Measurements from ENCODE around the gene ENPP7.

Gene ENPP7

DNA sequence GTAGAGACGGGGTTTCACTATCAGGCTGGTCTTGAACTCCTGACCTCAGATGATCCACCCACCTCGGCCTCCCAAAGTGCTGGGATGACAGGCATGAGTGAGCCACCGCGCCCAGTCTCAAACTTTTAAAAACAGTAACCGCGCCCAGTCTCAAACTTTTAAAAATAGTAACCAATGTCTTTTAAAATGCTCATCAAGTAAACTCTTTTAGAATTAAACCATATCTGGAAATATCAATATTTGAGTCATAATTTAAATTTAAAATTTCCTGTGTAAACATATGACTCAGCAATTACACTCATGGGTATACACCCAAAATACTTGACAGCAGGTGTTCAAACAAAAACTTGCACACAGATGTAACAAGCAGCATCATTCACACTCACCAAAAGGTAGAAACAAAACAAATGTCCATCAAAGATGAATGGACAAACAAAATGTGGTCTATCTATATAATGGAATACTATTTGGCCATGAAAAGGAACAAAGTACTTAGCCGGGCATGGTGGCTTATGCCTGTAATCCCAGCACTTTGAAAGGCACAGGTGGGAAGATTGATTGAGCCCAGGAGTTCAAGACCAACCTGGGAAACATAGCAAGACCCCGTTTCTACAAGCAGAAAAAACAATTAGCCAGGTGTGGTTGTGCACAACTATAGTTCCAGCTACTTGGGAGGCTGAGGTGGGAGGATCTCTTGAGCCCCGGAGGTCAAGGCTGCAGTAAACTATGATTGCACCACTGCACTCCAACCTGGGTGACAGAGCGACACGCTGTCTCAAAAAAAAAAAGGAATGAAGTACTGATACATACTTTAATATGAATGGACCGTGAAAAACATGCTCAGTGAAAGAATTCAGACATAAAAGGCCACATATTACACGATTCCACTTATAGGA, 20.2 kb downstream of the ENPP7 start:
- TF ChIP-seq, protein P1, sequence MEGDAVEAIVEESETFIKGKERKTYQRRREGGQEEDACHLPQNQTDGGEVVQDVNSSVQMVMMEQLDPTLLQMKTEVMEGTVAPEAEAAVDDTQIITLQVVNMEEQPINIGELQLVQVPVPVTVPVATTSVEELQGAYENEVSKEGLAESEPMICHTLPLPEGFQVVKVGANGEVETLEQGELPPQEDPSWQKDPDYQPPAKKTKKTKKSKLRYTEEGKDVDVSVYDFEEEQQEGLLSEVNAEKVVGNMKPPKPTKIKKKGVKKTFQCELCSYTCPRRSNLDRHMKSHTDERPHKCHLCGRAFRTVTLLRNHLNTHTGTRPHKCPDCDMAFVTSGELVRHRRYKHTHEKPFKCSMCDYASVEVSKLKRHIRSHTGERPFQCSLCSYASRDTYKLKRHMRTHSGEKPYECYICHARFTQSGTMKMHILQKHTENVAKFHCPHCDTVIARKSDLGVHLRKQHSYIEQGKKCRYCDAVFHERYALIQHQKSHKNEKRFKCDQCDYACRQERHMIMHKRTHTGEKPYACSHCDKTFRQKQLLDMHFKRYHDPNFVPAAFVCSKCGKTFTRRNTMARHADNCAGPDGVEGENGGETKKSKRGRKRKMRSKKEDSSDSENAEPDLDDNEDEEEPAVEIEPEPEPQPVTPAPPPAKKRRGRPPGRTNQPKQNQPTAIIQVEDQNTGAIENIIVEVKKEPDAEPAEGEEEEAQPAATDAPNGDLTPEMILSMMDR (IDR thresholded peaks at IDR 0.05) = no peak

DNA sequence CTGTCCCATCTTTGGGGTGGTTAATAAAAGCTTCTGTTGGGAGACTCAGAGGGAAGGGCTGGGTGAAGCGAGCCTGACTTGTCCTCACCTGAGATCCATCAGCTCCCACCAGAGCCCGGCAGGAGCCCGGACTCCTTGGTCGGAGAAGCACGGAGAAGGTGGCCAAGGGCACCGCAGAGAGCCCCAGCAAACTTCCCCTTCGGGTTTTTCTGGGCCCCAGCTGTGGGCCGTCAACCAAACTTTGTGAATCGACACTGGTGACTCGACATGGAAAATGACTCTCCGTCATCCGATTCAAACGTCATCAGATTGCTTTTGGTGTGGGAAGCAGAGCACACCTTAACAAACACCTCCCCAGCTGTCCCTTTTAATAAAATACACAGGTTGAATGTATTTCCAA, 21.4 kb downstream of the ENPP7 start:
- TF ChIP-seq, protein P1 (IDR thresholded peaks at IDR 0.05) = no peak

DNA sequence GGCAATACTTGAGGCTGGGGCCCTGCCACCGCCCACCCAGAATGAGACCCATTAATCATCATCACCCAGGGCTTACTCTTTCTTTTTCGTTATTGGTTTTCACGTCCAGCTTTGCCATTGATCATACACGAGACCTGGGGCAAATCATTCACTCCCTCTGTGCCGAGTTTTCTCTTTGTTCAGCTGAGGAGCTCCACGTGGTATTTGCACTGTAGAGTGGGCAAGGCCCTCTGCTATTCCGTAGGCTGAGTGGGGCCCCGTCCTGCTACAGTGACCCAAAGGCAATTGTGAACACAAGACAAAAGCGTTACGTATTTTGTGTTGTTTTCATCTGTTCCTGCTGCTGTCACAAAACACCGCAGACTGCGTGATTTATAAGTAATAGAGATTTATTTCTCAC, 23.6 kb downstream of the ENPP7 start:
- TF ChIP-seq, protein P1 (IDR thresholded peaks at IDR 0.05) = no peak

DNA sequence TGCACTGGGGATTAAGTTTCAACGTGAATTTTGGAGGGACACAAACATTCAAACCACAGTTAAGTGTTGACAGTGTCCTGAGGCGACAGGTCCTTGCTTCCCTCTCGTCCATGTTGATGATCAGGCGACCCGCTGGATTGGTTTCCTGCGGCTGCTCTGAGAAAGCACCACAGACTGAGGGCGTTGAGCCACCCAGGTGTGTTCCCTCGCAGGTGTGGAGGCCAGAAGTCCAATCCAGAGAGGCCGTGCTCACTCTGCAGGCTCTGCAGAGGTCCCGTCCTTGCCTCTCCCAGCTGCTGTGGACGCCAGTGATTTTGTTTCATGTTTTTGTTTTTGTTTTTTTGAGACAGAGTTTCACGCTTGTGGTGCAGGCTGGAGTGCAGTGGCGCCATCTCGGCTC, 24.8 kb downstream of the ENPP7 start:
- TF ChIP-seq, protein P1 (IDR thresholded peaks at IDR 0.05) = no peak

DNA sequence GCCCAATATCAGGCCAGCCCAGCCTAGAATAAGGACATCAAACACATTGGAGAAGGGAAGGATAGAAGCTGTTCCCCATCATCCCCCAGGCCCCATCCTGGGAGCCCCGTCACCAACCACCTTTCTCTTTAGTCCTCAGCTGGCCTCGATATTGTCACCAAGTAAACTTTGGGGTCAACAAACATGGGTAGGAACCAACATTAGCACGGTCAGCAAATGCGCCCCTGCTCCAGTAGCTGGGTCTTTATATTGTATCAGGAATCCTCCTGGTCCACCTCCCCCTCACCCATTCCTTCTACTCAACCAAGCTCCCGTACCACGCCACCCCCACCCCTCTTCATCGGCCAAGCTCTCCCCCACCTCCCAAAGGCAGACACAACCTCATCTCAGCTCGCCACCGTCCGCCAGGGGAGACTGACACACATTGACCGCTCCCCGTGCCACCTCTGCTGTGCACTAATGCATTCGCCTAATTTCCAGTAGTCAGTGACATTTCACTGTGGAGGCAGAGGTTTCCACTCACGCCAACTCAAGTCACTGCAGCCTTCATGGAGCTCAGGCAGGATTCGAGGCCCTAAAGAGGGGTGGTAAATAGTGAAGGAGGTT, 26.5 kb downstream of the ENPP7 start:
- TF ChIP-seq, protein P1 (IDR thresholded peaks at IDR 0.05) = no peak

DNA sequence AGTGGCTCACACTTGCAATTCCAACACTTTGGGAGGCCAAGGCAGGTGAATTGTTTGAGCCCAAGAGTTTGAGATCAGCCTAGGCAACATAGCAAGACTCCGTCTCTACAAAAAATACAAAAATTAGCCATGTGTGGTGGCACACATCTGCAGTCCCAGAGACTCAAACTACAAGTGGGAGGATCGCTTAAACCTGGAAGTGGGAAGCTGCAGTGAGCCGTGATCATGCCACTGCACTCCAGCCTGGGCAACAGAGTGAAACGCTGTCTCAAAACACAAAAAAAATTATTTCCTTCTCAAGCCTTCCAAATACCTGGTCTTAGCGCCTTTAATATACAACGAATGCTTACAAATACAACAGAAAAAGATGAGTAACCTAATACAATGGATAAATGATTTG, 27.5 kb downstream of the ENPP7 start:
- TF ChIP-seq, protein P1 (IDR thresholded peaks at IDR 0.05) = no peak

DNA sequence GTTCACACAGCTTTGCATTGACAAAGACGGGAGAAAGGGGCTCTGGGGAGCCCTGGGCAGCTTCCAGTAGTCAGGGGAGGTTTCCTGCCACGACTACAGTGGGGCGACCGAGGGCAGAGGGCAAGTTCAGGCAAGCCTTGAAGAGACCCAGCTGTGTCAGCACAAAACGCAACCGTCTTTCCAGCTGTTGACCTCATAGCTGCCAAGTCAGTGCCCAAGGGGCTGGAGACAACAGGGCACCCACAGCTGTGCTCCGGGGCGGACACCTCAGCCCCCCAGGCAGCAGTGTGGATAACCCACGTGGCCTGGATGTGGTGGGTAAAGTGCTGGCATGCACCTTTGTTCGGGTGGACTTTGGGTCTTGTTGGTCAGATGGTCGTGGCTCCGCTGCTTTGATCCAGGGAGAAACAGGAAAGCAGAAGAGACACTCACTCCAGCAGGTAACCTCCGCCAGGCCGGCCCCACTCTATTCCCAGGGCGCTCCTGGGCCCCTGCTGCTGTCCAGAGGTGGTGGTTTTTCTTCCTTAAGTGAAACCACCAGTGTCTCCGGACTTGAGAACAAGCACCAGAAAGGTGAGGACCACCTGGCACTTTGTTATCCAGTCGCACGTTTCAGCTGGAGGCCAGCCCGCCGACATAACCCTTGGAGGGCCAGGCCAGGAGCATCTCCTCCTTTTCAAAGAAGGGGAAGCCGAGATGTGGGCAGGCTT, 29.6 kb downstream of the ENPP7 start:
- TF ChIP-seq, protein P1 (IDR thresholded peaks at IDR 0.05) = no peak

All from LNCAP (cell line).